NCI-H69 (cell line): ENCODE data around the gene CHRNE.
"Not testable (repeated sequence)": the region's sequence is repeated elsewhere in the genome, so short reads cannot be mapped to it uniquely, and the experiment has no call there.

ENCODE experiments used
- DNase-seq: peaks from one replicate; lab custom pipeline; 2025; lab: John Stamatoyannopoulos, UW

The CHRNE gene

DNA sequence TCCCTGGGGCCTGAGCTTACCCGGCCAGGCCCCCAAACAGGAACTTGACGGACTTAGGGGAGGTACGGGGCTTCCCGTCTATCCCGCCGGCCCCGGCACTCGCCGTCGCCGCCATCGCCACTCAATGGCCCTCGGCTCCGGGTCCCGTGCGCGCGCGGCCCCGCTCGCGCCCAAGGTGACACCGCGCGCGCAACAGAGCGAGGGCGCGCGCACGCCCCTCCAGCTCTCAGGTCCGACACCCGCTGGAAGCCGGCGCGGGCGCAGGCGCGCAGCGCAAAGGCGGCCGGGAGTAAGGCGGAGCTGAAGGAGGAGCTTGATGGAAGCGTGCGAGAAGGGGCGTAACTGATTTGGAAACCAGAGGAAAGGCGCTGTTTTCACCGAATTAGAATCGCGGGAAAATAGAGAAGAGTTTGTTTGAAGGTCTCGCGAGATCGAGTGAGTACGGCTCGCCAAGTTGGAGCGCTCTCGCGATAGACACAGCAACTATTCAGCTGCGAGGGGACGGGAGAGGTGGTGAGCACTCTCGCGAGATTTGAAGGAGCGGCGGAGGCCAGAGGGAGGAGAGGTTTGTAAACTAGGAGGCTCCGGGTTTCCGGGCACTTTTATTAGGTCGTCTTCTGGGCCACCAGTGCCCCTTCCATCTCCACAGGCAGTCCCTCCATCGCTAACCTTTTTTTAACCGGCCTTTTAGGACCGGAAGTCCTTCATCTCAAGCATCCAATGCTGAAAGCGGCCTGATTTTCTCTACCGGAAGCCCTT is 37.1 kb upstream of the CHRNE start, which contains the start of the genes RNF167 and SLC25A11:
RNF167 (plus strand) TSS at position 473 of the 759 bp plus-strand sequence. CDS start 642 bp downstream, outside the sequence.
SLC25A11 (minus strand) TSS at position 251 of the 759 bp plus-strand sequence; CDS start at position 115, 136 bp downstream.
- peak; percentile 97 for DNase-seq

DNA sequence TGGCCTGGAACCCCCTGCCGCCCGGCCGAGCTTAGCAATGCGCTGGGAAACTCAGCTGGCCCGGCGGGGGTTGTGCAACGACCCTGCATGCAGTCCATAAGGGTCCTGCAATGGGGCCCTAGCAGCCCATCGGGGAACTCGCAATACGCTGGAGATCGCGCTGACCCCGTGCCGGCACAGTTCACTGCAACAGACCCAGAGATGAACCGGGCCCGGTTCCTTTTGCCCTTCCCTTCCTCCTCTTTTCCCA is 36.6 kb upstream of the CHRNE start:
- DNase-seq, result no peak

- DNase-seq, result peak; percentile 17
Measured at GRCh38 chr17:4938688-4939545, 36.0 kb upstream of the CHRNE start.

DNA sequence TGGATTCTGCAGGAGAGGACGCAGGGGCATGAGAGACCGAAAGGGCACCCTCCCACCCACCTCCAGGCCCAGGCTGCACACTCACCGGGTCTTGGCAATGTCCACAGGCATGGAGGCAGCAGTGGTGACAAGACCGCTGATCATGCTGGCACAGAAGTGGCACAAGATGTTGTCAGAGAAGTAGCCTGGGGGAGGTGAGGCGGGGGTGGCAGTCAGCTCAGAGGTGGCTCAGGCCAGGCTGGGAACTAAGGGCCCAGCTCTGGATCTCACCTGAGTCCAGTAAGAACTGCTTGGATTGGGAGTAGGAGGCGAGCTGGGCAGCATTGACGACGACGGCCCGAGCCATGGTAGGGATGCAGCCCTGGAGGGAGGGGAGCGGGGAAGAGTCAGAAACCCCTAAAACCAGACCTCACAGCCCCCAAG is 35.2 kb upstream of the CHRNE start:
- no peak for DNase-seq

DNA sequence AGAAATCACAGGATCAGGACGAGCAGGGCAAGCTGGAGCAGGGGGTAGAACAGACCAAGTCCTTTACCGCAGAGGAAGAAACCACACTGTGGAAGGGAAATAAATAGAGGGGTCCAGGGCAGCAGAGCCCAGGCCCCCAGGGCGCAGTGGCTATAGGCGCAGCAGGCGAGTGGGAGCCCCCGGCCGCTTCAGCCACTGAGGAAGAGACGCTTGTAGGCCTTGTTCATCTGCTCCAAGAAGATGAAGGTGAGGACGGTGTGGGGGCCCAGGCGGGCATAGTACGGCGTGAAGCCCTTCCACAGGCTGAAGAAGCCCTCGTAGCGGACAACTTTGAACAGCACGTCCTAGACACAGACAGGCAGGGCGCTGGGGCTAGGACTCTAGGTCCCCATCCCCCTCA is 34.7 kb upstream of the CHRNE start:
- DNase-seq, result no peak

GRCh38 chr17:4936436-4936835 is 33.5 kb upstream of the CHRNE start:
- DNase-seq, result no peak

DNA sequence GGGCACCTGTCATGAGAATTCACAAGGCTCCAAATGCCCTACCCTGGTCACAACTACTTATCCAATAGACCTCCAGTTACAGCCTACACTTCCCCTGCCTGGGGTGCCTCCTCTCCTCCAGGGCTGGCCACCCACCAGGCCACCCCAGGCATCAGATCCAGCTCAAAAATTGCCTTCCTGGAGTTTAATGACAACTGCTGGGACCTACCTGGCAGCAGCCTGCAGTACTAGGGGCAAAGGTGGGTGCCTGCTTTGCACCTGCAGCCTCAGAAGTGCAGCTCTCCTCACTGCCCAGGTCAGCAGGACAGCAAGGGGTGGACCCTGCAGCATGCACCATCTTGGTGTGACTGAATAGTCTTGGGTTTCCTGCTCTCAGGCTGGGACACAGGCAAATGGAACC is 32.8 kb upstream of the CHRNE start:
- DNase-seq, result no peak

GRCh38 chr17:4934173-4934979 is 31.5 kb upstream of the CHRNE start:
- peak; percentile 47 for DNase-seq

DNA sequence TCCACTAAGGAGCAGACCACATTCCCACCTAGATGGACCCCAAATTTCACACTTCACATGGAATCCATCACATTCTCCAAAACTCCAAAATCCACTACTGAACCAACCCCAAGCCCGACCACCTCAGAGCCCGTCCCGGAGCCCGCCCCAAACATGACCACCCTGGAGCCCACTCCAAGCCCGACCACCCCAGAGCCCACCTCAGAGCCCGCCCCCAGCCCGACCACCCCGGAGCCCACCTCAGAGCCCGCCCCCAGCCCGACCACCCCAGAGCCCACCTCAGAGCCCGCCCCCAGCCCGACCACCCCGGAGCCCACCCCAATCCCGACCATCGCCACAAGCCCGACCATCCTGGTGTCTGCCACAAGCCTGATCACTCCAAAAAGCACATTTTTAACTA is 30.7 kb upstream of the CHRNE start:
- no peak for DNase-seq

DNA sequence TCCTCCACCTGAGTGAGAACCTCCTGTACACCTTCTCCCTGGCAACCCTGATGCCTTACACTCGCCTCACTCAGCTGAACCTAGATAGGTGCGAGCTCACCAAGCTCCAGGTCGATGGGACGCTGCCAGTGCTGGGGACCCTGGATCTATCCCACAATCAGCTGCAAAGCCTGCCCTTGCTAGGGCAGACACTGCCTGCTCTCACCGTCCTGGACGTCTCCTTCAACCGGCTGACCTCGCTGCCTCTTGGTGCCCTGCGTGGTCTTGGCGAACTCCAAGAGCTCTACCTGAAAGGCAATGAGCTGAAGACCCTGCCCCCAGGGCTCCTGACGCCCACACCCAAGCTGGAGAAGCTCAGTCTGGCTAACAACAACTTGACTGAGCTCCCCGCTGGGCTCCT is 29.9 kb upstream of the CHRNE start:
- DNase-seq, result no peak

DNA sequence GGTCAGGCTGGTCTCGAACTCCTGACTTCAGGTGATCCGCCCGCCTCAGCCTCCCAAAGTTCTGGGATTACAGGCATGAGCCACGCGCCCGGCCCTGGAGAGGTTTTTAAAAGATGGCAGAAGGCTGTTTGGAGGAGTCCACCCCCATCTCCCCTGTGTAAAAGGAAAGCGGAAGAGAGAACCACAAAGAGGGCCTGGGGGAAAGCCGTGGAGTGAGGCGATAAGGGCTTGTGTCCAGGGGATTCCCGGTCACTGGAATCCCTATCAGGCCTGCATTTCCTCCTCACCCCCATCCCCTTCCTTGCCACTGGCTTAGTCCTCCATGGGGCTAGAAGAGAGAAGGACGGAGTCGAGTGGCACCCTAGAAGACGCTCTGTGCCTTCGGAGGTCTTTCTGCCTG is 29.1 kb upstream of the CHRNE start, which contains the start of gene GP1BA:
GP1BA (plus strand) TSS at position 315 of the 400 bp plus-strand sequence. CDS start 328 bp downstream, outside the sequence.
- DNase-seq, result no peak

GRCh38 chr17:4928881-4929280 is 26.0 kb upstream of the CHRNE start:
- DNase-seq, result no peak

DNA sequence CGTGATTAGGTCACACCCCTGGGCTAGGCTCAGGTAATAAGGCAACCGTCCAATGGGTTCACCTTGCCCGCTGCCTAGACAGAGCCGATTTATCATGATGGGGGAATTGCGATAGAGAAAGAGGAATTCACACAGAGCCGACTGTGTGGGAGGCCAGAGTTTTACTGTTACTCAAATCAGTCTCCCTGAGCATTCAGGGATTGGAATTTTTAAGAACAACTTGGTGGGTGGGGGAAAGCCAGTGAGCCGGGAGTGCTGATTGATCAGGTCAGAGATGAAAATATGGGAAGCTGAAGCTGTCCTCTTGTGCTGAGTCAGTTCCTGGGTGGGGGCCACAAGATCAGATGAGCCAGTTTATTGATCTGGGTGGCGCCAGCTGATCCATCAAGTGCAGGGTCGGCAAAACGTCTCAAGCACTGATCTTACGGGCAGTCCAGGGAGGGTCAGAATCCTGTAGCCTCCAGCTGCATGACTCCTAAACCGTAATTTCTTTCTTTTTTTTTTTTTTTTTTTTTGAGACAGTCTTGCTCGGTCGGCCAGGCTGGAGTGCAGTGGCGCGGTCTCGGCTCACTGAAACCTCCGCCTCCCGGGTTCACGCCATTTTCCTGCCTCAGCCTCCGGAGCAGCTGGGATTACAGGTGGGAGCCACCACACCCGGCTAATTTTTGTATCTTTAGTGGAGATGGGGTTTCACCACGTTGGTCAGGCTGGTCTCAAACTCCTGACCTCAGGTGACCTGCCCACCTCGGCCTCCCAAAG is 23.9 kb upstream of the CHRNE start:
- not testable (repeated sequence) for DNase-seq

GRCh38 chr17:4921320-4921719 is 18.4 kb upstream of the CHRNE start:
- no peak for DNase-seq

- DNase-seq, result no peak
Measured at GRCh38 chr17:4920351-4921048, 17.6 kb upstream of the CHRNE start.

DNA sequence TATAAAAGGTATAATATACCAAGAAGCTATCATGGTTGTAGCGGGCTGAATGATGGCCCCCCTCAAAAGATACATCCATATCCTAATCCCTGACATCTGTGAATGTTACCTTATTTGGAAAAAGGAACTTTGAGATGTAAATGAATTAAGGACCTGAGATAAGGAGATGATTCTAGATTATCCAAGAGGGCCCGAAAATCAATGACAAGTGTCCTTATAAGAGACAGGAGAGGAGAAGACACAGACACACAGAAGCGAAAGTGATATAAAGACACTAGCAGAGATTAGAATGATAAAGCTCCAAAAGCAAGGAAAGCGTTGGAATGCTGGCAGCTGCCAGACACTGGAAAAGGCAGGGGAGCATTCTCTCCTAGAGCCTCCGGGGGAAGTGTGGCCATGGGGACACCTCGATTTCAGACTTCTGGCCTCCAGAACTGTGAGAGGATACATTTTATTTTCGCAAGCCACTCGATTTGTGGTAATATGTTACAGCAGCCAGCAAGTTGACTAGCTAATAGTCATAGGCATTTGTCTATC is 16.7 kb upstream of the CHRNE start:
- no peak for DNase-seq

GRCh38 chr17:4914551-4914950 is 11.7 kb upstream of the CHRNE start:
- DNase-seq, result not testable (repeated sequence)

DNA sequence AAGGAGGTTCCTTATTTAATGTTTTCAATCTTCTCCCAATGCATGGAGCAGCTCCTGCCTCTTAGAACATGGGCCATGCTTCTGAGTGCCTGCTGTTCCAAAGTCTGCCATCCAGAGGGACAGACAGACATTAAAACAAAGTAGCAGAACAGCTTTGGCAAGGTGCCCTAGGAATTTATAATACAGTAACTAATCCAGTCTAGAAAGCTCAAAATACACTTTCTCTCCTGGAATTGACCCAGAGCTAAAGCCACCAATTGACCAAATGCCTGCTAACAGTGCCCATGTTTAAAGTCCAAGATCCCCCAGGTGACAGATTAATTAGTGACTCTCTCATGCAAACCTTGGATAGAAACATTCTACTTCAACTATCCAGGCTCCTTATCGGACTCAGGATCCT is 11.1 kb upstream of the CHRNE start:
- no peak for DNase-seq

DNA sequence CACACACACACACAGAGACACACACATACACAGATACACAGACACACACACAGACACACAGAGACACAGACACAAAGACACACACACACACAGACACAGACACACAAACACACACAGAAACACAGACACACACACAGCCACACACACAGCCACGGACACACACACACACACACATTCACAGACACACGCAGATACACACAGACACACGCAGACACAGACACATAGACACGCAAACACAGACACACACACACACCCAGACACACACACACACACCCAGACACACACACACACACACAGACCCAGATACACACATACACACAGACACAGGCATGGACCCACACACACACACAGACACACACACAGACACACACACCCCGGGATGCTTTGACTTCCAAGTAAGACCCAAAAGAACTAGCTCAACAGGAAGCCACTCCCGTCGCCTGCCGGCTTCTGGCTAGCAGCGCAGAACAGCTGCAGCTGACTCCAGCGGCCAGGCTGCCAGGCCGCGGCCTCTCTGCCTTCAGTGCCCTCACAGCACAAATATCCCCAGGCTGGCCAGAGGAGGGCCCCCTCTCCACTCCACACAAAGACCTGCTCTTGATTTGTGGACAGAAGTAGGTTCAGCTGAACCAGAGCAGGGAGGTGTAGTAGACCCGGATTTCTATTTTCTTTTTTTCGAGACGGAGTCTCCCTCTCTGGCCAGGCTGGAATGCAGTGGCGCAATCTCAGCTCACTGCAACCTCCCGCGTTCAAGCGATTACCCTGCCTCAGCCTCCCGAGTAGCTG is 6.0 kb upstream of the CHRNE start:
- DNase-seq, result peak; percentile 83

GRCh38 chr17:4908301-4908700 is 5.4 kb upstream of the CHRNE start:
- DNase-seq, result peak; percentile 85
